Activated B cell treated with CpG ODN at 0.5 μM for 24 hours (primary cell): ENCODE data around the gene AFG1L. TPM values are rescaled to one million over a fixed set of nuclear protein-coding genes. Genes with fewer than 3 reads are reported as not detected.

ENCODE experiments used
- ATAC-seq: fragments of 200-7000 bp; cut with Tn5 transposase; one replicate; pipeline ENCODE4 v1.10.0; 2021; ENCODE audit warnings: low read depth, mild to moderate bottlenecking, moderate library complexity
- CTCF ChIA-PET: fragments of 350-600 bp; sonication (Branson Sonifier 250); formaldehyde crosslinking; loops from one replicate; lab custom pipeline; 2021; ENCODE audit warnings: antibody characterized with exemption; lab: Charles Lee
- POLR2A ChIA-PET: fragments of 350-600 bp; sonication (Branson Sonifier 250); formaldehyde crosslinking; loops from one replicate; lab custom pipeline; 2021; ENCODE audit warnings: antibody characterized with exemption; lab: Charles Lee
- DNase-seq: peaks from one replicate; pipeline ENCODE4 v3.0.0; 2022
- H3K27ac Mint-ChIP-seq: one replicate; pipeline ENCODE4 v1.8.0; 2020; ENCODE audit warnings: mixed read lengths
- H3K27me3 Mint-ChIP-seq: one replicate; pipeline ENCODE4 v1.8.0; 2021; ENCODE audit warnings: mixed read lengths
- H3K36me3 Mint-ChIP-seq: one replicate; pipeline ENCODE4 v1.8.0; 2021; ENCODE audit warnings: low read depth, mixed read lengths
- H3K4me1 Mint-ChIP-seq: one replicate; pipeline ENCODE4 v1.8.0; 2021; ENCODE audit warnings: mixed read lengths
- H3K4me3 Mint-ChIP-seq: one replicate; pipeline ENCODE4 v1.8.0; 2020; ENCODE audit warnings: mild to moderate bottlenecking, mixed read lengths
- H3K9me3 Mint-ChIP-seq: one replicate; pipeline ENCODE4 v1.8.0; 2020; ENCODE audit warnings: mixed read lengths
- CTCF ChIP-seq: fragments of 200-600 bp; IDR thresholded peaks from one replicate; pipeline ENCODE4 v1.8.0; 2022; ENCODE audit warnings: antibody characterized with exemption, mild to moderate bottlenecking
- intact Hi-C: fragments of 100-400 bp; cut with micrococcal nuclease; formaldehyde crosslinking; loops from one replicate; pipeline ENCODE4 v1.15.1; 2024
- total RNA-seq: library from RNA; stranded (reverse); gene quantifications from 2 replicates; pipeline ENCODE4 v1.2.3, GENCODE V29; 2022

The AFG1L gene
- total RNA-seq, 1 donor from 2014 or later: 10.3 TPM

- ATAC-seq (peak; percentile 82), DNase-seq (no peak)
- ChIA-PET POLR2A (interaction anchor here (0.6 to 2.7 kb wide), 8 partner anchors 15 to 530 kb away, joined by 3 to 13 read pairs (median 4); partner anchors contain the start of genes ARMC2, CEP57L1 and SESN1), CTCF (interaction anchor here (1.0 to 1.9 kb wide), 4 partner anchors 27 to 507 kb away, joined by 4 to 11 read pairs (median 6); no protein-coding TSS in a partner anchor)
- Mint-ChIP-seq H3K4me1 (peaks cover 65% of the 10 kb centered on the region), H3K4me3 (peak overlapping the region; percentile 70), H3K36me3 (peaks cover 17% of the 10 kb centered on the region), H3K27ac (peak overlapping the region; percentile 86), H3K9me3 (no peaks in the 10 kb centered on the region), H3K27me3 (no peaks in the 10 kb centered on the region)
- intact Hi-C loops: loop anchor here (1.0 to 5.0 kb wide), 5 partner anchors 8 to 743 kb away; partner anchors contain the start of gene SCML4
- no peak for TF ChIP-seq CTCF
These were observed 270.4 kb downstream of the AFG1L start for GRCh38 chr6:108565091-108565766.

DNA sequence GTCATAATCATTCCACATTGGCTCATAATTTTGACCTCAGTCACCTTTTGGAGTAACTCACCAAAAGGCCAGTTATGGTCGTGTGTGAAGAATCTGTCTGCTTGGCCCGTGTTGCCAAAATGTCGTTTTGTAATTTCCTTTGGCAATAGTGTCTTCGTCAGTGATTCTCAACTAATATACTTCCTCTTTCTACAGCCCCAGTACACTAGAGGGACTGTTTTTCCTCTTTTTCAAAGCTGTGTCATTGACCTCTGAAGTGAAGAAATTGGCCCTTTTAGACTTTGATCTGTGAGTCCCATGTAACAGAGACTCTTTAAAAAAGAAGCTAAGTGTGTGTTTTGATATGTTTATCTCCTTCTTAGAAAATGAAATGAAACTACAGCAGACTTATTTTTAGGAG is 271.0 kb downstream of the AFG1L start:
- H3K4me1 Mint-ChIP-seq: peaks cover 65% of the 10 kb centered on the region
- no peaks in the 10 kb centered on the region for H3K9me3 Mint-ChIP-seq
- peak; percentile 45 for ATAC-seq
- H3K27ac Mint-ChIP-seq: peak overlapping the region; percentile 86
- TF ChIP-seq CTCF: no peak
- no peaks in the 10 kb centered on the region for H3K27me3 Mint-ChIP-seq
- H3K36me3 Mint-ChIP-seq: peaks cover 18% of the 10 kb centered on the region
- ChIA-PET POLR2A (interaction anchor here (0.6 to 2.7 kb wide), 11 partner anchors 10 to 529 kb away, joined by 3 to 14 read pairs (median 4); partner anchors contain the start of genes ARMC2 and SESN1), CTCF (interaction anchor here (0.7 to 1.9 kb wide), 7 partner anchors 24 to 507 kb away, joined by 3 to 11 read pairs (median 4); no protein-coding TSS in a partner anchor)
- intact Hi-C loops: loop anchor here (1.0 to 5.0 kb wide), 9 partner anchors 8 to 744 kb away; partner anchors contain the start of gene SCML4
- no peak for DNase-seq
- peak overlapping the region; percentile 70 for H3K4me3 Mint-ChIP-seq

DNA sequence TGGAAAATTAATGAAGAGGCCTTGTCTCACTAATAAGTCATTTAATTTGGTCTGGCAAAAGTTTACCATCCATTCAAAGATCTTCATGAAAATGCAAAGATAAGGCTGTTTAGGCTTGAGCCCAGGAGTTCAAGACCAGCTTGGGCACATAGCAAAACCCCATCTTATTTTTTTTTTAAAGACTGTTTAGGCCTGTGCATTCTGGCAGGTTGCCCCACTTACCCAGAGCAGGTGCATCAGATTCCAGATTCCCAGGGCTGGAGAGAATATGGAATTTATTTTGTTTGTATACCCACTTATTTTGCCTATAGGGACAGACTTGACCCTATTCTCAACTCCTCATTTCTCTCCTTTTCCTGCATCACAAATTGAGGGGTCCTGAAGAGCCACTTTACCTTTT is 271.6 kb downstream of the AFG1L start:
- ChIA-PET CTCF (interaction anchor here (0.7 to 1.9 kb wide), 9 partner anchors 9 to 506 kb away, joined by 3 to 11 read pairs (median 4); no protein-coding TSS in a partner anchor), POLR2A (interaction anchor here (0.6 to 2.7 kb wide), 9 partner anchors 10 to 528 kb away, joined by 3 to 14 read pairs (median 4); partner anchors contain the start of genes ARMC2 and SESN1)
- Mint-ChIP-seq H3K4me3 (peak overlapping the region; percentile 70), H3K9me3 (no peaks in the 10 kb centered on the region), H3K27ac (peak overlapping the region; percentile 86), H3K27me3 (no peaks in the 10 kb centered on the region), H3K4me1 (peaks cover 65% of the 10 kb centered on the region), H3K36me3 (peaks cover 23% of the 10 kb centered on the region)
- intact Hi-C loops: loop anchor here (1.0 to 5.0 kb wide), 6 partner anchors 8 to 744 kb away; partner anchors contain the start of gene SCML4
- DNase-seq: no peak
- TF ChIP-seq CTCF: no peak
- ATAC-seq: no peak

GRCh38 chr6:108568101-108568500 is 273.2 kb downstream of the AFG1L start:
- Mint-ChIP-seq H3K27ac (no peak overlapping the region), H3K4me3 (no peak overlapping the region), H3K9me3 (no peaks in the 10 kb centered on the region), H3K27me3 (no peaks in the 10 kb centered on the region), H3K36me3 (peaks cover 30% of the 10 kb centered on the region), H3K4me1 (peaks cover 49% of the 10 kb centered on the region)
- TF ChIP-seq CTCF: no peak
- intact Hi-C loops: loop anchor here (5.0 kb wide), 2 partner anchors 119 to 746 kb away; partner anchors contain the start of gene SCML4
- no peak for DNase-seq
- POLR2A ChIA-PET: interaction anchor here (0.5 to 1.2 kb wide), 2 partner anchors 10 to 1745 kb away, joined by 3 to 4 read pairs; no protein-coding TSS in a partner anchor
- CTCF ChIA-PET: interaction anchor here (1.6 kb wide), 1 partner anchor 212 kb away, joined by 4 read pairs; no protein-coding TSS in a partner anchor
- no peak for ATAC-seq
